Astrocyte (in vitro differentiated cells and primary cell): ENCODE results near the gene MSMB. TPM values are rescaled to one million over a fixed set of nuclear protein-coding genes. Genes with fewer than 3 reads are reported as not detected.
"Not testable (repeated sequence)": the region's sequence is repeated elsewhere in the genome, so short reads cannot be mapped to it uniquely, and the experiment has no call there.

Experiments used
- DNase-seq: peaks from one replicate; pipeline ENCODE4 v3.0.0-alpha.2; 2010; ENCODE audit warnings: low read depth
- FAIRE-seq: peaks from 2 replicates; lab custom pipeline; 2011; peaks lifted over from hg19 to GRCh38; lab: Jason Lieb, UNC
- H2AFZ ChIP-seq: 2 replicates; pipeline ENCODE4 v1.6.0; 2012; ENCODE audit warnings: low read depth, low read length, inconsistent platforms
- H3K27ac ChIP-seq: 2 replicates; pipeline ENCODE4 v1.5.1; 2011; ENCODE audit warnings: low read depth, low read length, inconsistent platforms
- H3K27me3 ChIP-seq: 2 replicates; pipeline ENCODE4 v1.6.0; 2011; ENCODE audit warnings: low read length, inconsistent platforms; ENCODE audit not compliant: insufficient read depth
- H3K36me3 ChIP-seq: 2 replicates; pipeline ENCODE4 v1.5.1; 2011; ENCODE audit warnings: low read length, inconsistent platforms; ENCODE audit not compliant: insufficient read depth
- H3K4me1 ChIP-seq: 2 replicates; pipeline ENCODE4 v1.5.1; 2011; ENCODE audit warnings: low read length, inconsistent platforms; ENCODE audit not compliant: insufficient read depth
- H3K4me2 ChIP-seq: 2 replicates; pipeline ENCODE4 v1.6.0; 2012; ENCODE audit warnings: low read length, inconsistent platforms
- H3K4me3 ChIP-seq: 2 replicates; pipeline ENCODE4 v1.5.1; 2011; ENCODE audit warnings: low read depth, mild to moderate bottlenecking, low read length, inconsistent platforms; ENCODE audit not compliant: insufficient read depth
- H3K79me2 ChIP-seq: 2 replicates; pipeline ENCODE4 v1.6.0; 2012; ENCODE audit warnings: mild to moderate bottlenecking, low read length, inconsistent platforms; ENCODE audit not compliant: insufficient read depth
- H3K9ac ChIP-seq: 2 replicates; pipeline ENCODE4 v1.6.0; 2012; ENCODE audit warnings: mild to moderate bottlenecking, low read length, inconsistent platforms
- H3K9me3 ChIP-seq: 2 replicates; pipeline ENCODE4 v1.5.1; 2012; ENCODE audit warnings: low read depth, mild to moderate bottlenecking, low read length, inconsistent platforms; ENCODE audit not compliant: insufficient read depth
- H4K20me1 ChIP-seq: 2 replicates; pipeline ENCODE4 v1.6.0; 2012; ENCODE audit warnings: low read length, inconsistent platforms; ENCODE audit not compliant: insufficient read depth
- H3K27ac Mint-ChIP-seq: one replicate; pipeline ENCODE4 v1.8.0; 2021; ENCODE audit warnings: mild to moderate bottlenecking, mixed read lengths; ENCODE audit not compliant: unreplicated experiment
- H3K27me3 Mint-ChIP-seq: one replicate; pipeline ENCODE4 v1.8.0; 2021; ENCODE audit warnings: low read depth, mixed read lengths; ENCODE audit not compliant: unreplicated experiment
- H3K36me3 Mint-ChIP-seq: one replicate; pipeline ENCODE4 v1.8.0; 2021; ENCODE audit warnings: low read depth, mixed read lengths; ENCODE audit not compliant: unreplicated experiment
- H3K4me1 Mint-ChIP-seq: one replicate; pipeline ENCODE4 v1.8.0; 2021; ENCODE audit warnings: low read depth, mixed read lengths; ENCODE audit not compliant: unreplicated experiment
- H3K4me3 Mint-ChIP-seq: one replicate; pipeline ENCODE4 v1.8.0; 2021; ENCODE audit warnings: mild to moderate bottlenecking, moderate library complexity, mixed read lengths; ENCODE audit not compliant: unreplicated experiment
- H3K9me3 Mint-ChIP-seq: one replicate; pipeline ENCODE4 v1.8.0; 2021; ENCODE audit warnings: mild to moderate bottlenecking, mixed read lengths; ENCODE audit not compliant: unreplicated experiment
- EZH2 ChIP-seq: IDR thresholded peaks from 2 replicates; pipeline ENCODE4 v1.6.1; 2012; ENCODE audit warnings: mild to moderate bottlenecking, low read length, inconsistent platforms; ENCODE audit not compliant: insufficient read depth
- total RNA-seq: library from RNA; stranded (reverse); gene quantifications from 2 replicates; pipeline ENCODE4 v1.2.1, GENCODE V29; 2021
- TF ChIP-seq, protein P1 (sequence below): IDR thresholded peaks from 2 replicates; pipeline ENCODE4 v1.5.1; 2011; ENCODE audit warnings: low read depth, mild to moderate bottlenecking, inconsistent platforms, low read length, moderate library complexity; ENCODE audit not compliant: insufficient read depth

MSMB gene
- total RNA-seq, 1 donor from 2014 or later, result not detected

DNA sequence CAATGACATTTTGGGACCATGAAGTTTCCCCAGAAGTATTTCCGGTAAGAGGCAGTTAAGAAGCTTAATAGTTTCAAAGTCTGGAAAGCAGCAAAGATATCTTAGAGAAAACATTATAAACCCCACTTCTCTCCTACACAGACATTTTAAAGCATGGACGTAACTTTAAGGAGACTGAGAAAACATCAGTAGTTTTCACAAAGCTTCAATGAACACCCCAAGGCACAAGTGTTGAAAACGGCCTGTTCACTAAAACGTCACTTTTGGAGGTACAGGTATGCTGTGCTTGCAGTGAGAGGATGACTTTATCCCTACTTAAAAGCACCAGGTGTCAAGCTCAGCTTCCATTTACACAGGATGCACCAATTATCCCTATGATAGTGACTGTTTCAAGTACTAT lies 40.7 kb downstream of the MSMB start:
- Mint-ChIP-seq H3K36me3 (peaks cover 19% of the 10 kb centered on the region), H3K27ac (no peak overlapping the region), H3K27me3 (no peaks in the 10 kb centered on the region), H3K9me3 (no peaks in the 10 kb centered on the region), H3K4me1 (peaks cover 13% of the 10 kb centered on the region), H3K4me3 (no peak overlapping the region)
- peaks cover 59% of the 10 kb centered on the region for H4K20me1 ChIP-seq
- H3K27ac ChIP-seq, result peak overlapping the region; percentile 39
- peaks cover 26% of the 10 kb centered on the region for H3K79me2 ChIP-seq
- no peak overlapping the region for H3K4me3 ChIP-seq
- no peaks in the 10 kb centered on the region for H3K9me3 ChIP-seq
- H3K4me1 ChIP-seq, result peaks cover 9% of the 10 kb centered on the region
- H2AFZ ChIP-seq, result no peak overlapping the region
- H3K27me3 ChIP-seq, result no peaks in the 10 kb centered on the region
- FAIRE-seq, result no peak
- no peak for DNase-seq
- peaks cover 54% of the 10 kb centered on the region for H3K36me3 ChIP-seq
- H3K9ac ChIP-seq, result no peak overlapping the region
- H3K4me2 ChIP-seq, result no peak overlapping the region
- TF ChIP-seq, protein P1, sequence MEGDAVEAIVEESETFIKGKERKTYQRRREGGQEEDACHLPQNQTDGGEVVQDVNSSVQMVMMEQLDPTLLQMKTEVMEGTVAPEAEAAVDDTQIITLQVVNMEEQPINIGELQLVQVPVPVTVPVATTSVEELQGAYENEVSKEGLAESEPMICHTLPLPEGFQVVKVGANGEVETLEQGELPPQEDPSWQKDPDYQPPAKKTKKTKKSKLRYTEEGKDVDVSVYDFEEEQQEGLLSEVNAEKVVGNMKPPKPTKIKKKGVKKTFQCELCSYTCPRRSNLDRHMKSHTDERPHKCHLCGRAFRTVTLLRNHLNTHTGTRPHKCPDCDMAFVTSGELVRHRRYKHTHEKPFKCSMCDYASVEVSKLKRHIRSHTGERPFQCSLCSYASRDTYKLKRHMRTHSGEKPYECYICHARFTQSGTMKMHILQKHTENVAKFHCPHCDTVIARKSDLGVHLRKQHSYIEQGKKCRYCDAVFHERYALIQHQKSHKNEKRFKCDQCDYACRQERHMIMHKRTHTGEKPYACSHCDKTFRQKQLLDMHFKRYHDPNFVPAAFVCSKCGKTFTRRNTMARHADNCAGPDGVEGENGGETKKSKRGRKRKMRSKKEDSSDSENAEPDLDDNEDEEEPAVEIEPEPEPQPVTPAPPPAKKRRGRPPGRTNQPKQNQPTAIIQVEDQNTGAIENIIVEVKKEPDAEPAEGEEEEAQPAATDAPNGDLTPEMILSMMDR, result no peak
- no peak for TF ChIP-seq EZH2

DNA sequence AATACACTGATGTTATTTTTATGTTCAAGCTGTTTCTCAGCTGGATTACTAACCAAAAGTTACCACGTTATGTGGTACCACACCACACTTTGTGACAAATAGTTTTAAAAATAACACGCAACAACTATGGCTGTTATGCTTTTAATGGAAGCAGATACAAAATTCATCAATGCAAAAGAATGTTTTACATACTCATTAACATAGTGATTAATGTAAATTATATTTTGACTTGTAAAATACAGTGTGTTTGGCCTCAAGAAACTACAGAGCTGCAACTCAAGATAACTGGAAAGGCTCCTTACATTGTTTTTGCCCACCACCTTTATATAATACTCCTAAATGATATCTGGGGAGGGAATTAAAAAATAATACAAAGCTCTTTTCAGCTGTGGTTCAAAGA lies 41.1 kb downstream of the MSMB start:
- peaks cover 59% of the 10 kb centered on the region for H4K20me1 ChIP-seq
- Mint-ChIP-seq H3K36me3 (peaks cover 19% of the 10 kb centered on the region), H3K27ac (no peak overlapping the region), H3K4me1 (peaks cover 13% of the 10 kb centered on the region), H3K27me3 (no peaks in the 10 kb centered on the region), H3K9me3 (no peaks in the 10 kb centered on the region), H3K4me3 (no peak overlapping the region)
- no peaks in the 10 kb centered on the region for H3K9me3 ChIP-seq
- FAIRE-seq, result no peak
- no peak for TF ChIP-seq EZH2
- TF ChIP-seq, protein P1, result no peak
- no peaks in the 10 kb centered on the region for H3K27me3 ChIP-seq
- H3K79me2 ChIP-seq, result peaks cover 26% of the 10 kb centered on the region
- H3K36me3 ChIP-seq, result peaks cover 50% of the 10 kb centered on the region
- no peak overlapping the region for H2AFZ ChIP-seq
- DNase-seq, result no peak
- no peak overlapping the region for H3K4me3 ChIP-seq
- no peak overlapping the region for H3K4me2 ChIP-seq
- peaks cover 9% of the 10 kb centered on the region for H3K4me1 ChIP-seq
- no peak overlapping the region for H3K9ac ChIP-seq
- no peak overlapping the region for H3K27ac ChIP-seq

DNA sequence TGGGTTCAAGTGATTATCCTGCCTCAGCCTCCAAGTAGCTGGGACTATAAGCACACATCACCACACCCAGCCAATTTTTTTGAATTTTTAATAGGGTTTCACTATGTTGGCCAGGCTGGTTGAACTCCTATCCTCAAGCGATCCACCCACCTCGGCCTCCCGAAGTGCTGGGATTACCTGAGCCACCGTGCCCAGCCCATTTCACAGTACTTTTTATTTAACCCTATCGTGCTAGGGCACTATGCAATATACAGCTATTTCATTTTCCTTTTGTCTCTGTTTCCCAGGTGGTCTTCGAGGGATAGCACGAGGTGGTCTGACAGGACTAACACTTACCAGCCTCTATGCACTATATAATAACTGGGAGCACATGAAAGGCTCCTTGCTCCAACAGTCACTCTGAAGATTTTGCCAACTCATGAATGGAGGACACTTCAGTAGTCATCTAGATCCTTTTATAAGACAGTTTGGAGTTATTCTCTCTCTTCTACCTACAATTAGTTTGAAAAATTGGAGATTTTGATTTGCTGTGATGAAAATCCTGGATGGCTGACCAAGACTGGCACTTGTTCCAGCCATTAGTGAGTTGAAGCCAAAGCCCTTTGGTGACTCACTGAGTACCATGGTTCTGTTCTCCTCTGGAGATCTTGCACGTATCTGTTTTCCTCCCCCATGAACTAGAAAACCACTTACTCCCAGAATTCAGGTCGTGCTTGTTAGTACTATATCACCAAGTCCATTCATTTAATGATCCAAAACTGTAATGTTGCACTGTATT lies 43.0 kb downstream of the MSMB start:
- no peak for FAIRE-seq
- H3K9me3 ChIP-seq, result no peaks in the 10 kb centered on the region
- TF ChIP-seq, protein P1, result no peak
- TF ChIP-seq EZH2, result no peak

DNA sequence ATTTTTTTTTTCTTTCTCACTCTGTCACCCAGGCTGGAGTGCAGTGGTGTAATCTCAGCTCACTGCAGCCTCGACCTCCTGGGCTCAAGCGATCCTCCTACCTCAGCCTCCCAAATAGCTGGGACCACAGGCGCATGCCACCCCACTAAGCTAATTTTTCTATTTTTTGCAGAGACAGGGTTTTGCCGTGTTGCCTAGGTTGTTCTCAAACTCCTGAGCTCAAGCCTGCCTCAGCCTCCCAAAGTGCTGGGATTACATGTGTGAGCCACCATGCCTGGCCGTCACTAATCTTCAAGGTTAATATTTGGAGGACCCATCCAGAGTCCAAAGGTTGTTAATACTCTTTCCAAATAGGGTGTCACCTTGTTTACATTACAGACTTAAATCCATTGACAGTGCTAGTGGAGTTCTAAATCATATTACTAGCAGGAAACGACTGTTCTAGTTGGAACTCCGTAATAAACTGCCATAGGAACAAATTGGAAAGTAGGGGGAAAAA lies 43.8 kb downstream of the MSMB start:
- H3K9ac ChIP-seq, H3K4me3 Mint-ChIP-seq, H3K27me3 Mint-ChIP-seq, H3K27me3 ChIP-seq, H2AFZ ChIP-seq, FAIRE-seq, H3K27ac Mint-ChIP-seq, H3K4me2 ChIP-seq, H3K4me3 ChIP-seq, H3K9me3 Mint-ChIP-seq, H3K27ac ChIP-seq, DNase-seq, H3K9me3 ChIP-seq, H3K4me1 ChIP-seq: not testable (repeated sequence)
- peaks cover 14% of the 10 kb centered on the region for H3K4me1 Mint-ChIP-seq
- Histone ChIP-seq H3K79me2 (peaks cover 30% of the 10 kb centered on the region), H3K36me3 (peaks cover 39% of the 10 kb centered on the region), H4K20me1 (peaks cover 53% of the 10 kb centered on the region)
- peaks cover 11% of the 10 kb centered on the region for H3K36me3 Mint-ChIP-seq

More for the DNA sequence above, 43.0 kb downstream of the MSMB start:
- H3K4me3 ChIP-seq, result no peak overlapping the region
- H3K9ac ChIP-seq, result no peak overlapping the region
- H3K27me3 ChIP-seq, result no peaks in the 10 kb centered on the region
- no peaks in the 10 kb centered on the region for H3K9me3 Mint-ChIP-seq
- peaks cover 16% of the 10 kb centered on the region for H3K36me3 Mint-ChIP-seq
- no peaks in the 10 kb centered on the region for H3K27me3 Mint-ChIP-seq
- peak overlapping the region; percentile 47 for H3K27ac Mint-ChIP-seq
- H3K4me2 ChIP-seq, result no peak overlapping the region
- H4K20me1 ChIP-seq, result peaks cover 56% of the 10 kb centered on the region
- no peak overlapping the region for H3K27ac ChIP-seq
- peaks cover 9% of the 10 kb centered on the region for H3K4me1 ChIP-seq
- no peak overlapping the region for H2AFZ ChIP-seq
- H3K36me3 ChIP-seq, result peaks cover 37% of the 10 kb centered on the region
- H3K4me1 Mint-ChIP-seq, result peaks cover 14% of the 10 kb centered on the region
- no peak overlapping the region for H3K4me3 Mint-ChIP-seq
- H3K79me2 ChIP-seq, result peaks cover 33% of the 10 kb centered on the region
- no peak for DNase-seq
